Erythroblast (primary cell): ENCODE measurements around the gene CEP104.

Experiments used
- GATA1 ChIP-seq: IDR thresholded peaks from 2 replicates; pipeline ENCODE4 v1.6.1; 2011; ENCODE audit warnings: low read depth, mild to moderate bottlenecking, control low read depth, low read length, moderate library complexity
- POLR2A ChIP-seq: IDR thresholded peaks from 2 replicates; pipeline ENCODE4 v1.6.1; 2011; ENCODE audit warnings: mild to moderate bottlenecking, low read length

- TF ChIP-seq POLR2A (no peak), GATA1 (no peak)
Measured at GRCh38 chr1:3834701-3835100, 22.3 kb downstream of the CEP104 start.
